ENCODE results near the gene GRIK4.

Gene GRIK4

GRCh38 chr11:121035780-121036179 lies 524.2 kb downstream of the GRIK4 start:
- DNase-seq (ENCODE audit: low read depth), result peak; percentile 43
- TF ChIP-seq, protein P1, sequence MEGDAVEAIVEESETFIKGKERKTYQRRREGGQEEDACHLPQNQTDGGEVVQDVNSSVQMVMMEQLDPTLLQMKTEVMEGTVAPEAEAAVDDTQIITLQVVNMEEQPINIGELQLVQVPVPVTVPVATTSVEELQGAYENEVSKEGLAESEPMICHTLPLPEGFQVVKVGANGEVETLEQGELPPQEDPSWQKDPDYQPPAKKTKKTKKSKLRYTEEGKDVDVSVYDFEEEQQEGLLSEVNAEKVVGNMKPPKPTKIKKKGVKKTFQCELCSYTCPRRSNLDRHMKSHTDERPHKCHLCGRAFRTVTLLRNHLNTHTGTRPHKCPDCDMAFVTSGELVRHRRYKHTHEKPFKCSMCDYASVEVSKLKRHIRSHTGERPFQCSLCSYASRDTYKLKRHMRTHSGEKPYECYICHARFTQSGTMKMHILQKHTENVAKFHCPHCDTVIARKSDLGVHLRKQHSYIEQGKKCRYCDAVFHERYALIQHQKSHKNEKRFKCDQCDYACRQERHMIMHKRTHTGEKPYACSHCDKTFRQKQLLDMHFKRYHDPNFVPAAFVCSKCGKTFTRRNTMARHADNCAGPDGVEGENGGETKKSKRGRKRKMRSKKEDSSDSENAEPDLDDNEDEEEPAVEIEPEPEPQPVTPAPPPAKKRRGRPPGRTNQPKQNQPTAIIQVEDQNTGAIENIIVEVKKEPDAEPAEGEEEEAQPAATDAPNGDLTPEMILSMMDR (conservative IDR thresholded peaks at IDR 0.05; ENCODE audit: low read length), result no peak
- no peak overlapping the region for H3K4me3 ChIP-seq (ENCODE audit: low read length)

GRCh38 chr11:121037016-121037415 lies 525.5 kb downstream of the GRIK4 start:
- TF ChIP-seq, protein P1 (conservative IDR thresholded peaks at IDR 0.05; ENCODE audit: low read length), result no peak
- DNase-seq (ENCODE audit: low read depth), result no peak
- no peak overlapping the region for H3K4me3 ChIP-seq (ENCODE audit: low read length)
